H54 (cell line): ENCODE measurements around the gene CDH22.
A peak's percentile ranks its signal among the peaks of the same experiment; 100 is the strongest.

Experiments
- DNase-seq: peaks from one replicate; pipeline ENCODE4 v3.0.0; 2011; ENCODE audit warnings: low spot score, mixed read lengths; ENCODE audit not compliant: insufficient read length
- FAIRE-seq: peaks from 3 replicates; lab custom pipeline; 2011; peaks lifted over from hg19 to GRCh38; lab: Jason Lieb, UNC
- POLR2A ChIP-seq: IDR thresholded peaks from 2 replicates; pipeline ENCODE4 v1.6.1; 2011; ENCODE audit warnings: low read depth, mild to moderate bottlenecking, low read length

CDH22 gene

DNA sequence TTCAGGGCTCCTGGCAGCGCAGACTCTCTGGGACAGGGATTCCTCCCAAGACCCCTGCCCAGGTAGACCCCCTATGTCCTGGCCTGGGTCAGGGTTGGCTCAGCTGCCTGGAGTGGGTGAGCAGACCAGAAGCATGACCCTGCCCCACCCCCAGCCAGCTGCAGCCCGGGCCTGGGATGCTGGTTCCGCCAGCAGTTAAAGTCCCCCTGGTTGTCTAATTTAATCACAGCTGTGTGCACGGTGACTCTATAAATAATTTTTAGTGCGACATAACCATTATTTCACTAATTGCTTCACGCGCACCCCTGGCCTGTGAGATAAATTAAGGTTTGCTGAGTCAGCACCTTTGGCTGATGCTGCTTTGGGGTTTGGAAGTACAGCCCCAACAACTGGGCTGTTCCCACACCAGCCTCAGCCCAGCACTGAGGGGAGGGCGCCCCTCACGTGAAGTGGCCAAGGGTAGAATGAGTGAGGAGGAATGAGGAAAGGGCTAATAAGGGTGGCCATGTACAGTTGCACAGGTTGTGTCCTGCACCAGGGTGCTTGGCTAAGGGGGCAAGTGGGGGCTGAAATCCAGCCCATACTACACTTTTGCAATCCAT lies 26.1 kb upstream of the CDH22 start:
- no peak for FAIRE-seq
- no peak for DNase-seq
- no peak for TF ChIP-seq POLR2A

DNA sequence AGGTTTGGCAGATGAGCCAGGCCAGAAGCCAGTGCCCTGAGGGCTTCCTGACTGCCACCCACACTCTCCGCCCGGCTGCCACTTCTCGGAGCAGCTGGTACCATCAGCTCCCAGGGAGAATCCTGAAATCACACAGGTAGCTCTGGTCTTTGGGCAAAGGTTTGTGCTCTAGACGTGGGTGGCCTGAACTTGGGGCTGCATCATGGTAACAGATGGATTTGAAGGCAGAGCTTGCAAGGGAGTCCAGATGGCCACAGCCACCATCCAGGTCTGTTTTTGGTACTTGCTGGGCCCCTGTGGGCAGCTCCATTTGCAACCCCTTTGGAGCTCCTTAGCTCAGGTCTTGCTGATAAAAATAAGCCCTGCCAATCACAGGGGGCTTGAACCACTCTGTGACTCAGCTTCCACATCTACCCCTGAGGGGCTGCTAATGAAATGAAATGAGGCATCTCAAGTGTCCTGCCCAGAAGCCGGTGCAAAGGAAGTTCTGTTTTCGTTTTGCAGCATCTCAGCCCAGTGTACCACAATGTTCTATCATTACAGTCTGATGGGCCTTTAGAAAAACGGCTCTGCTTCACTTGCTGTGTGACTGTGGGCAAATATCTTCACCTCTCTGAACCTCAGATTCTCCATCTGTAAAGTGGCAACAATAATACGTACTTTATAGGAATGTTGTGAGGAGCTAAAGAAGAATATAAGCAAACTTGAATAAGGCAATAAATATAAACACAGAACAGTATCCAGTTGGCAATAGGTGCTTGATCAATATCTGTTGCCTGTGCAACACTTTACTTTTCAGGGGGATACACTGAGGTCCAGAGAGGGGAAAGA lies 25.1 kb upstream of the CDH22 start:
- TF ChIP-seq POLR2A, result no peak
- no peak for DNase-seq
- no peak for FAIRE-seq

DNA sequence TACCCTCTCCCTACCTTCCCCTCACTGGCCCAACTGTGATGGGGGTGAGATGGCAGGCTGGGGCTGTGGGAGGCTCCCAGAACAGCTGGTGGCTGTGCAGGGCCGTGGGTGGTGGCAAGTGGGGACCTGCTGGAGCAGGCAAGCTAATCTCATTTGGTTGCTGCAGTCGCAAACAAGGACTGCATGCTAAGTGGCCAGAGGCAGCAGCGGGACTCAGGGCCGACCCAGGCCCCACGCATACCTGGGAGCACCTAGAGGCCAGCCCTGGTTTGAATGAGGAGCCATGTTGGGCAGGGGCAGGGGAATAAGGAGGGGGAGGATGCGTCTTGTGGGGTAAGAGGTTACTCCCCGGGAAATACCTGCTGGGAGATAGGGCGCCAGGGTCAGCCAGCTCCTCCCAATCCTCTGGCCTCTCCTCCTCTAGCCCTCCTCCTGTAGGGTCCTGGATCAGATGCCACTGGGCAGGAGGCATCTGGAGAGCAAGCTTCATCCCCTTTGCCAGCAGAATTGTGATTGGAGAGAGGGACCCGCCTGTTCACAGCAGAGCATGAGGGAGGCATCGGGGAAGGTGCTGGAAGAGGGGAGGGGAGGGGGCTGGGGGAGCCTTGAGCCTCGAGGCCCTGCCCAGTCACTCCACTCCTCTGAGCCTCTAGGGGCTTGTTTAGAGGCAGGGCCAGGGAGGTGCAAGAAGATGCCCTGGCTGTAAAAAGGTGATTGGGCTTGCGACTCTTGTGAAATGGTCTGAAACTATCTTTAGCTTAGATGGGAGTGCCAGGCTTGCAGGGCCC lies 24.3 kb upstream of the CDH22 start:
- TF ChIP-seq POLR2A, result no peak
- FAIRE-seq, result no peak

DNA sequence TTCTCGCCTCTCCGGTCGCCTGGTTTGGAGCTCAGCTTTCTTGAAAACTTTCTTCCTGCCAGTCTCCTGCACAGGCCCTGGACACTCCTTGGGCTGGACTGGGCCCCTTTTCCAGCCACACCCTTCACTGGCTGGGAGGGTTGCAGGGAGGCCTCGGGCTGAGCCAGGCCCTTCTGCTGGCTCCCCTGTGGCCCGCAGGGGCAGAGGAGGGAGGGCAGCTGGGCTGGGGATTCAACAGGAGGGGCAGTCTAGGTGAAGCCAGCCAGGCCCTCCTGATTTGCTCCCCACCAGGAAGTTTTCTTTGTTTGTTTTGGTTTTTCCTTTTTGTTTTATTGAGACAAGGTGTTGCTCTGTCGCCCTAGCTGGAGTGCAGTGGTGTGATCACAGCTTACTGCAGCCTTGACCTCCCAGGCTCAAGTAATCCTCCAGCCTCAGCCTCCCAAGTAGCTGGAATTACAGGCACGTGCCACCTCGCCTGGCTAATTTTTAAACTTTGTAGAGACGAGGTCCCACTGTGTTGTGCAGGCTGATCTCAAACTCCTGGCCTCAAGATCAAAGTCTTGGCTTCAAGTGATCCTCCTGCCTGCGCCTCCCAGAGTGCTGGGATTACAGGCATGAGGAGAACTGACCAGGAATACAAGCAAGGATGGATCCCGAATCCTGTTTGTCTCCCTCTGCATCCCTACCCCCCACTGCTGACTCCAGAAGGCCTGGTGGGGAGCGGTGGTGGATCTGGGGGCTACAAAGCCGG lies 23.5 kb upstream of the CDH22 start:
- DNase-seq, result no peak
- FAIRE-seq, result no peak
- TF ChIP-seq POLR2A, result no peak

More for the DNA sequence above, 24.3 kb upstream of the CDH22 start:
- no peak for DNase-seq

DNA sequence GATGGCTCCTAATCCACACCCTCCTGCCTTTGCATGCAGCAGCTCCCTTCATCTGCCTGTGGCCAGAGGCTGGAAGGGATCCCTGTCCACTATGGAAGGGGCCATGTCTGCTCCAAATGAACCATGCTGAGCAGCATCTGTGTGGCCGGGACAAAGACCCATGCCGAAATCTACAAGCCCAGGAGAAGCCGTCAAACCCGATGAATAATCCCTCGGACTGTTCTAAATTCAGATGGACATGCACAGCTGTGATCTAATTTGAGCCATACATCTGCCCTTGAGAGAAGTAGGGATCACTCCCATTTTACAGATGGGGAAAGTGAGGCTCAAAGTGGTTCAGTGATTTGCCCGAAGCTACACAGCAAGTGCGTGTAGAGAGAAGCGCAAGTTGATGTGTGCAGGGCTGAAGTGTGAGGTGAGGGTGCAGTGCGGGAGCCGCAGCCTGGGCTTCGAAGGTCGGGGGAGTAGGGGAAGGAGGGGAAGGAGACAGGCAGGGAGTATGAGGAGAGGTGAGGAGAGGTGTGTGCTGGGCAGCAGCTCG lies 22.6 kb upstream of the CDH22 start:
- TF ChIP-seq POLR2A, result no peak
- FAIRE-seq (no peak), DNase-seq (no peak)

DNA sequence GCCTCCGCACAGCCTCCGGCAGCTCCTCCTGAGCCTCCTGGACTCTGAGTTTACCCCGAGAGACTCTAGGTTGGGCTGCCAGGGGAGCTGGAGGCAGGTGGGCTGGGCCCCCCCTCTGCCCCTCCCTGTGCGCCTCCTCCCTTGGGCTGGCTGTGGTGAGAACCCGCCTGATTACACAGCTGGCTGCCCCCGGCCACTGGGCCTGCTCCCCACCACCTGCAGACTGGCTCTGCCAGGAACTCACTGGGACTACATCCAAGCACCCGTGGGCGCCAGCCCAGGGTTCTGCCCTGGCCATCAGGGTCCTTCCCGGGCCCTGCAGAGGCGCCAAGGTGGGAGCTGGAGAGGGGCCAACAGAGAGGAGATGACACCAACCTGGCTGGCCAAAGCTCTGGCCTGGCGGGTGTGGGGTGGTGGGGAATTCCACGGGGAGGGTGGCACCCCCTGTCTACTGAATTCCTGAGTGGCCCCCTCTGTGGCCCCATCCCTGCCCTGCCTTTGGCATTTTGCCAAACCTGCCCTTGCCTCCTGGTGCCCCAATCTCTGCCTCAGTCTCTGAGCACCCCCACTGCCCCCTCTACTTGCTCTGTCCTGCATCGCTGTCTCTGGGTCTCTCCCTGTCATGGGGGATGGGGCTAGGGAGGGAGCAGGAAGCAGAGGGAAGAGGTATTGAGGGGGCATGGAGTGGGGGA lies 21.9 kb upstream of the CDH22 start:
- FAIRE-seq (no peak), DNase-seq (no peak)
- no peak for TF ChIP-seq POLR2A

DNA sequence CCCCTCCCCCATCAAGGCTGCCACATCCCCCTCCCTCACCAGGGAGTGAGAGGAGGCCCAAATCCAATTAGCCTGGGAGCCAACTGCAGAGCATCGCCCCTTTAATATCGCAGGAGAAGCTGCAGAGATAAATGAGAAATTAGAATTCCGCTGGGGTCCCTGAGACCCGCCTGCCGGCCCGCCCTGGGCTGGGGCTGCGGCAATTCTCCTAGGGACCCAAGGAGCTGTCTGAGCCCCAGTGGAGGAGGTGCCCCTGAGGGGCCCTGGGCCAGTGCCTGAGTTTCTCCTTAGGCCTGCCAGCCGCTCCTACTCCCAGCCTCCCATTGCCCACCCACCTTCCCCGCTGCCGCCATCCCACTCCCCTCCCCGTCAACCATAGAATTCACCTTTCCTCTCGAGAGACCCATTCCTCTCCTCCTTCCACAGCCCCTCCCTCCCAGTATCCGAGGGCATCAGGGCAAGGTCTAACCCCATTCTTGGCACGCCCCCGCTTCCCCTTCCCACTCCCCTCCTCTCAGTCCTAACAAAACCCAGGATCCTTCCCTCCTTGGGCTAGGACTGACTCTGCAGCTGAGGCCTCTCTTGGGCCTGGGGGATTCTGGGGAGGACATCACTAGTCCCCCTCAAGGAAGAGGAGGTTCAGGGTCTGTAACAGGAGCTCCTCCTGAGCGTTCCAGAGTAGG lies 20.0 kb upstream of the CDH22 start:
- no peak for TF ChIP-seq POLR2A
- FAIRE-seq (no peak), DNase-seq (no peak)

DNA sequence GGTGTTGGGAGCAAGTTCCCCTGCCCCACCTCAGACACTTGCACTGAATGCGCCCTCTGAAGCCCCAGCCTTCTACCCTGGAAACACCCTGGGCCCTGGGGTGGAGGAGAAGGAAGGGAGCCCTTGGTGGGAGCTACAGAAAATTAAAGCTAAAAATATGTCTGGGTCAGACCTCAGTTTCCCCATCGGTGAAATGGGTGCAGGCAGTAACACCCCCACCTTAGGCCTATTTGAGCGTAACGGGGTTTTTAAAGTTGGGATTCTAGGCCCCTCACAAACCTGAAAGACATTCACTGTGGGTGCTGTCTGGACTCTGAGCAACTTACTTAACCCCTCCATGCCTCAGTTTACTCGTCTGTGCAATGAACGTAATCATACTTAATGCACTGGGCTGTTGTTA lies 19.3 kb upstream of the CDH22 start:
- no peak for TF ChIP-seq POLR2A
- FAIRE-seq, result no peak
- DNase-seq, result no peak

DNA sequence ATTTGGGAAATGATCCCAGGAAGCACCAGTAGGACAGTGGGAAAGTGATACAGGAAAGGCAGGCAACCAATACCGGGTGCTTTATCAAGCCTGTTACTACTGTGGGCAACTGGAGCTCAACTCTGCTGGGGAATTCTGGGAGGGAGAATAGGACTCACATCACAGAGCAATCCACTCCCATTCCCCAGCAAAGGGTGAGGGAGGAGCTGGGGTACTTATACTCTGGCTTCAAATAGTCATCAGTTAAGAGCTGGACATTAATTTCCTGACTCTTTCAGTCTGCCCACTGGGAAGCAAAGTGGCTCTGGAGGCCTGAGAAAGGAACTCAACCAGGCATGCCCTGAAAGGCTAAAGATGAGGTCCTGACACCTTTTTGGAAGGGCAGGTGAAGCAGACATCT lies 17.5 kb upstream of the CDH22 start:
- FAIRE-seq (no peak), DNase-seq (no peak)
- TF ChIP-seq POLR2A, result no peak

DNA sequence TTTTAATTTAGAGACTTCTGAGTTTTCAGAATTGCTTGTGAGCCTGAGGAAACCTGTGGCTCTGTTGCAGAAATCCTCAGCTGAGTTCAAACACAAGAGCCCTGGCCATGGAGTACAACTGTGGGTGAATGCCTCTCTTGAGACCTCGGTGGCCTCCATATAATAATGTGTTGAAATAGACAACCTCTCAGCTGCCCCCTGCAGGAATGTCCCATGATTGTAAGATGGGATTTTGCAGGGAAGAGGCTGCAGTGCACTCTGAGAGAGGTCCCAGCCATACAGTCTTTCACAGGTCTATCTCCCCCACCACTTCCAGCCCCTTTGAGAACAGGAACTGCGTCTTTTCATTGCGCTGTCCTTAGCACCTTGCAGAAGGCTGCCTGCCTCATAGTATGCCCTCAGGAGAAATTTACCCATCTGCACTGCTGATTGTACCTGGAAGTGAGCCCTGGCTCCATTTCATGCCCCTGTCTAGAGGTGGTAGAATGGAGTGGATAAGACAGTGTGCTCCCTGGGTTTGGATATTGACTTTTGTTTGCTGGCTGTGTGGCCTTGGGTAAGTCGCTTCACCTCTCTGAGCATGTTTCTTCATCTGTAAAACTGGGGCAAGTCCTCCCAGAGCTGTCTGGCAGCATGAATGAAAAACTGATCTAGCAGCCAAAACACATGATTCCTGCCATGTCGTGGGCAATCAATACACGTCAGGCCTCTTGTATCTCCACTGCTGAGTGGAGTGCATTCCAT lies 16.8 kb upstream of the CDH22 start:
- no peak for FAIRE-seq
- DNase-seq, result peak; percentile 55
- no peak for TF ChIP-seq POLR2A

DNA sequence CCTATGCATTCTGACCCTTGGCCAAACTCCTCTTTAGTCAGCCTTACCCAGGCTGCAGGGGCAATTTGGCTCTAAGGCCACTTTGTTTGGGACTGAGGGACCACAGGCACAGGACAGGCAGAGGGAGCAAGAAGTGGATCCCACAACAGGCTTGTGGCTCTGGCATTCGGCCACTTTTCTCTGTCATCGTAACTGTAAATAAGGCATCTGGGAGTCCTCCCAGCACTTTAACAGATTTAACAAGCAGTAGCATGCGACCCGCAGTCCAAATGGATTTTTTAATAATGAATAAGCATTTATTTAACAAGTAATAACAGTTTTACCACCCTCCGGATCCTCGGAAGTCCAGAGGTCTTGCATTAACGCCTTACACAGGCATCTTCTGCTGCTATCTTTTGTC lies 16.1 kb upstream of the CDH22 start:
- FAIRE-seq, result no peak
- TF ChIP-seq POLR2A, result no peak
- no peak for DNase-seq

DNA sequence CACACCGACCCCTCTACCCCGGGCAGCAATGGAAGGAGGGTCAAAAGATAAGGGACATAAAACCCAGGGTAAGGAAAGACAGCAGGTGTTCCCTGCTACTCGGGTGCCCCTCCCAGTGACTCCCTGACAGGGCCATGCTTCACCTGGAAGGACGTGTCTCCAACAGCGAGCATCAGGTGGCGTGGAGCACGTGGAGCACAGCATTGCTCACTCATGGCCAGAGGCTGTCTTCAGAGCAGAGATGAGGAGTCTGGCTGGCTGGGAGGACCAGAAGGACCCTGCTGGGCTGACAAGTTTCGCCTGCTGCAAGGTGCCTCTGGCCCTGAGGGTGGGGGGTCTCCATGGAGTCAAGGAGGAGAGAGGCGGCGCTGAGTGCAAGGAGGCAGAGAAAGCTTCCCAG lies 15.3 kb upstream of the CDH22 start:
- DNase-seq (no peak), FAIRE-seq (no peak)
- TF ChIP-seq POLR2A, result no peak
